ENCODE results near the gene CRTAC1. TPM values are rescaled to one million over a fixed set of nuclear protein-coding genes. Genes with fewer than 3 reads are reported as not detected.

CRTAC1 gene
- total and polyA plus RNA-seq, 9 of the 15 experiments (the other 6 are each of a cell fraction or from before 2014, with no cell fraction given): not detected

GRCh38 chr10:97851341-97852001, 178.9 kb downstream of the CRTAC1 start:
- ChIA-PET POLR2A (interaction anchor here (0.6 kb wide), 1 partner anchor 139 kb away, joined by 3 read pairs; no protein-coding TSS in a partner anchor), CTCF (ENCODE audit: low intra/inter-chr PET ratio) (no interaction called here)
- Histone ChIP-seq H4K20me1 (replicated peaks; ENCODE audit: control insufficient read depth, insufficient read depth, low read length) (no peaks in the 10 kb centered on the region; the same call in 1 of the 2 replicates), H3K27me3 (ENCODE audit: control insufficient read depth in 2 of 2, insufficient read depth in 2 of 2, low read length in 2 of 2) (peaks cover 0 to 13% of the 10 kb centered on the region in 2 experiments; a peak in 2 of 5 replicates), H3K4me3 (no peak overlapping the region), H3K4me2 (ENCODE audit: insufficient read depth, low read length) (no peak overlapping the region), H3K4me1 (replicated peaks in 1 of 2; ENCODE audit: control insufficient read depth in 2 of 2, insufficient read depth in 2 of 2, low read length in 2 of 2) (peaks cover 0 to 9% of the 10 kb centered on the region in 2 experiments; a peak in 2 of 5 replicates), H3K36me3 (ENCODE audit: control insufficient read depth, insufficient read depth, low read length) (no peaks in the 10 kb centered on the region), H3K27ac (ENCODE audit: extremely low read depth, low read depth, low read length) (no peak overlapping the region), H2AFZ (ENCODE audit: low read depth, low read length) (no peak overlapping the region), H3K79me2 (ENCODE audit: control insufficient read depth, insufficient read depth, low read length) (no peaks in the 10 kb centered on the region), H3K9me3 (replicated peaks; ENCODE audit: control insufficient read depth, insufficient read depth, low read depth, low read length) (no peaks in the 10 kb centered on the region), H3K9me1 (ENCODE audit: control insufficient read depth, insufficient read depth, low read length) (no peaks in the 10 kb centered on the region), H3K9ac (ENCODE audit: insufficient read depth in 1 of 2, low read depth in 2 of 2, low read length in 2 of 2) (no peak overlapping the region)
- 11% methylated on average over 7 of the region's 7 CpGs for WGBS (ENCODE audit: insufficient coverage, low coverage, missing lambda C conversion rate)
- intact Hi-C loops (cut with micrococcal nuclease) (no loop called here), in situ Hi-C loops (cut with MboI) (loop anchor here (25.0 kb wide), 1 partner anchor 89 kb away; the partner anchor contains the start of gene SFRP5)
- BruUV-seq (replicated peaks): no TSS peak
- ATAC-seq: no peak
- DNase-seq (ENCODE audit: extremely low read depth in 1 of 4, low spot score in 3 of 4): no peak
- no peak for FAIRE-seq
- TF ChIP-seq LCOR (CRISPR knock-in tag; IDR thresholded peaks at IDR 0.05) (no peak), GATA2 (CRISPR knock-in tag; IDR thresholded peaks at IDR 0.05) (no peak), ZNF511 (CRISPR knock-in tag; IDR thresholded peaks at IDR 0.05) (no peak), SIN3B (IDR thresholded peaks at IDR 0.05; ENCODE audit: low read depth) (no peak), TAF9B (IDR thresholded peaks at IDR 0.05; ENCODE audit: partially characterized antibody) (no peak), ZNF75A (CRISPR knock-in tag; IDR thresholded peaks at IDR 0.05) (no peak), NBN (IDR thresholded peaks at IDR 0.05; ENCODE audit: low read depth) (no peak), ZNF23 (CRISPR knock-in tag; IDR thresholded peaks at IDR 0.05) (no peak), KDM1A (IDR thresholded peaks at IDR 0.05) (no peak), RNF2 (IDR thresholded peaks at IDR 0.05) (no peak), BRD4 (IDR thresholded peaks at IDR 0.05) (no peak), ZNF3 (CRISPR knock-in tag; IDR thresholded peaks at IDR 0.05) (no peak), MEF2A (IDR thresholded peaks at IDR 0.05; ENCODE audit: control insufficient read depth, low read depth, low read length) (no peak), RBM14 (IDR thresholded peaks at IDR 0.05; ENCODE audit: borderline replicate concordance, insufficient read depth, low read depth, low read length) (no peak), ZNF518B (CRISPR knock-in tag; IDR thresholded peaks at IDR 0.05) (no peak), NONO (IDR thresholded peaks at IDR 0.05; ENCODE audit: low read depth in 2 of 2, low read length in 1 of 2) (no peak), KLF1 (tag; IDR thresholded peaks at IDR 0.05) (no peak)
- TF ChIP-seq, protein P1, sequence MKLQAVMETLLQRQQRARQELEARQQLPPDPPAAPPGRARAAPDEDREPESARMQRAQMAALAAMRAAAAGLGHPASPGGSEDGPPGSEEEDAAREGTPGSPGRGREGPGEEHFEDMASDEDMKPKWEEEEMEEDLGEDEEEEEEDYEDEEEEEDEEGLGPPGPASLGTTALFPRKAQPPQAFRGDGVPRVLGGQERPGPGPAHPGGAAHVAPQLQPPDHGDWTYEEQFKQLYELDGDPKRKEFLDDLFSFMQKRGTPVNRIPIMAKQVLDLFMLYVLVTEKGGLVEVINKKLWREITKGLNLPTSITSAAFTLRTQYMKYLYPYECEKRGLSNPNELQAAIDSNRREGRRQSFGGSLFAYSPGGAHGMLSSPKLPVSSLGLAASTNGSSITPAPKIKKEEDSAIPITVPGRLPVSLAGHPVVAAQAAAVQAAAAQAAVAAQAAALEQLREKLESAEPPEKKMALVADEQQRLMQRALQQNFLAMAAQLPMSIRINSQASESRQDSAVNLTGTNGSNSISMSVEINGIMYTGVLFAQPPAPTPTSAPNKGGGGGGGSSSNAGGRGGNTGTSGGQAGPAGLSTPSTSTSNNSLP (IDR thresholded peaks at IDR 0.05; ENCODE audit: borderline replicate concordance, low read depth, low read length): no peak
